Endothelial cell of umbilical vein (primary cell): ENCODE results near the gene LILRA5. TPM values are rescaled to one million over a fixed set of nuclear protein-coding genes. Genes with fewer than 3 reads are reported as not detected.
"Not testable (repeated sequence)": the region's sequence is repeated elsewhere in the genome, so short reads cannot be mapped to it uniquely, and the experiment has no call there.

Source experiments
- BruUV-seq: library from RNA; stranded (reverse); fragments of 400-500 nt; replicated peaks from 2 replicates; lab custom pipeline; 2021; lab: Mats Ljungman, UMichigan
- CTCF ChIA-PET: fragments of 300-600, 350-600 bp; sonication (Branson Sonifier 250); formaldehyde crosslinking; loops from one replicate; lab custom pipeline; 2021; ENCODE audit warnings: antibody characterized with exemption, inconsistent platforms; lab: Charles Lee
- POLR2A ChIA-PET: fragments of 300-600, 350-600 bp; sonication (Branson Sonifier 250); formaldehyde crosslinking; loops from one replicate; lab custom pipeline; 2021; ENCODE audit warnings: antibody characterized with exemption, inconsistent platforms; lab: Charles Lee
- DNase-seq: peaks from one replicate; pipeline ENCODE4 v3.0.0-alpha.2; 2011; ENCODE audit warnings: low read depth, low spot score
- FAIRE-seq: peaks from 2 replicates; lab custom pipeline; 2011; peaks lifted over from hg19 to GRCh38; lab: Jason Lieb, UNC
- H2AFZ ChIP-seq: 2 replicates; pipeline ENCODE4 v1.6.0; 2012; ENCODE audit warnings: low read depth, low read length, control low read depth, inconsistent platforms
- H3K27ac ChIP-seq: 2 replicates; pipeline ENCODE4 v1.5.1; 2011; ENCODE audit warnings: low read depth, mild to moderate bottlenecking, control low read depth, low read length, moderate library complexity; ENCODE audit not compliant: insufficient read depth
- H3K27me3 ChIP-seq, 2 experiments: 2 replicates each; pipeline versions ENCODE4 v1.6.0 to v1.6.1; 2011; ENCODE audit warnings: low read length in 2 of 2, mixed read lengths in 1 of 2; ENCODE audit not compliant: control insufficient read depth in 2 of 2, insufficient read depth in 2 of 2
- H3K36me3 ChIP-seq, 2 experiments: 2 replicates in 1 of 2; 3 replicates in 1 of 2; pipeline ENCODE4 v1.5.1; 2011; ENCODE audit warnings: low read length in 2 of 2, mild to moderate bottlenecking in 1 of 2, moderate library complexity in 1 of 2; ENCODE audit not compliant: control insufficient read depth in 2 of 2, insufficient read depth in 2 of 2; ENCODE audit errors: extremely low read depth in 1 of 2
- H3K4me1 ChIP-seq: 3 replicates; pipeline ENCODE4 v1.5.1; 2011; ENCODE audit warnings: mild to moderate bottlenecking, low read length; ENCODE audit not compliant: control insufficient read depth, insufficient read depth; ENCODE audit errors: extremely low read depth
- H3K4me2 ChIP-seq: 2 replicates; pipeline ENCODE4 v1.6.1; 2011; ENCODE audit warnings: low read length, control low read depth, mixed read lengths; ENCODE audit not compliant: insufficient read depth
- H3K4me3 ChIP-seq, 3 experiments: fragments of 200-600 bp in 1 of 3; sonication (generic), shearing (Covaris generic) in 1 of 3; replicated peaks in 1 of 3; 2 replicates each; pipeline ENCODE4 v1.5.1; 2011 to 2016; ENCODE audit warnings: control low read depth in 3 of 3, low read length in 3 of 3, mild to moderate bottlenecking in 2 of 3, inconsistent platforms in 1 of 3, low read depth in 1 of 3, moderate library complexity in 1 of 3; ENCODE audit not compliant: insufficient read depth in 1 of 3
- H3K79me2 ChIP-seq: 2 replicates; pipeline ENCODE4 v1.6.0; 2012; ENCODE audit warnings: low read length, inconsistent platforms; ENCODE audit not compliant: control insufficient read depth, insufficient read depth
- H3K9ac ChIP-seq: replicated peaks from 2 replicates; pipeline ENCODE3; 2011; ENCODE audit warnings: low read length, control low read depth; ENCODE audit not compliant: insufficient read depth; ENCODE audit errors: extremely low read depth
- H3K9me1 ChIP-seq: replicated peaks from 3 replicates; pipeline ENCODE4 v1.6.0; 2011; ENCODE audit warnings: mild to moderate bottlenecking, low read length; ENCODE audit not compliant: control insufficient read depth, insufficient read depth; ENCODE audit errors: extremely low read depth
- H3K9me3 ChIP-seq: replicated peaks from 2 replicates; pipeline ENCODE4 v1.5.1; 2012; ENCODE audit warnings: low read length, inconsistent platforms; ENCODE audit not compliant: control insufficient read depth, insufficient read depth
- H4K20me1 ChIP-seq: replicated peaks from 2 replicates; pipeline ENCODE3; 2011; ENCODE audit warnings: mild to moderate bottlenecking, low read length; ENCODE audit not compliant: control insufficient read depth, insufficient read depth; ENCODE audit errors: extremely low read depth
- dilution Hi-C: fragments of 300-500 bp; cut with MboI; formaldehyde crosslinking; loops from one replicate; pipeline ENCODE4 v1.15.0; 2019; ENCODE audit warnings: low sequenced_read_pairs; ENCODE audit not compliant: extremely low pct_ligation_motif_present
- intact Hi-C: fragments of 100-400 bp; cut with micrococcal nuclease; formaldehyde crosslinking; loops from one replicate; pipeline ENCODE4 v1.10.0; 2022
- polyA plus RNA-seq, 4 experiments: library from polyadenylated mRNA; depleted of rRNA in 3 of 4; stranded (reverse) in 3 of 4; unstranded in 1 of 4; fragments of >200 nt; gene quantifications; 2 replicates each; pipeline versions ENCODE4 v1.2.1 to v1.2.3, GENCODE V29; 2011 to 2012; ENCODE audit warnings: missing spikeins in 1 of 4
- total RNA-seq: library from RNA; stranded (reverse); gene quantifications from 2 replicates; pipeline ENCODE4 v1.2.3, GENCODE V29; 2021

The LILRA5 gene
- total and polyA plus RNA-seq, 2 donors (not counting 3 experiments of a cell fraction or from before 2014, with no cell fraction given) = not detected

DNA sequence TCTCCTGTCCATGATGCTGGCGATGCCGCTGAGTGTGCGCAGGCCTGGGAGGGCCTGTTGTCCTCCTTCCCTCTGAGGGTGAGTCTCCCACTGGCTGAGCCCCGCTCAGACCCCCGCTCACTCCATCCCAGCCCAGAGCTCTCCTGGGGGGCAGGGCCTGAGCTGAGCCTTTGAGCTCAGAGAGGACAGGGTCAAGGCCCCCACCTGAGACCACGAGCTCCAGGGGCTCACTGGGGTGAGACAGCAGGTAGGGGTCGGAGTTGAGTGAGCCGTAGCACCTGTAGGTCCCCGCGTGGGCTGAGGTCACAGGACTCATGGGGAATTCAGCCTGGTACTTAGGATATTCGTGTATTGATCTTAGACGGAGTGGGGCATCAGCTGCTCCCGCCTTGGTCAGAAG is 34.9 kb downstream of the LILRA5 start:
- H3K79me2 ChIP-seq, H3K27ac ChIP-seq, FAIRE-seq, H4K20me1 ChIP-seq, H3K4me3 ChIP-seq, H3K9ac ChIP-seq, H3K27me3 ChIP-seq, DNase-seq, dilution Hi-C loops, POLR2A ChIA-PET, H3K4me1 ChIP-seq, H3K36me3 ChIP-seq, BruUV-seq, H3K4me2 ChIP-seq, H3K9me1 ChIP-seq, H2AFZ ChIP-seq, intact Hi-C loops, H3K9me3 ChIP-seq: not testable (repeated sequence)
- CTCF ChIA-PET = interaction anchor here (2.2 kb wide), 1 partner anchor 12 kb away, joined by 7 read pairs; no protein-coding TSS in a partner anchor

- H3K4me1 ChIP-seq, BruUV-seq, DNase-seq, H3K4me2 ChIP-seq, H3K9ac ChIP-seq, H3K9me1 ChIP-seq, H4K20me1 ChIP-seq, H3K4me3 ChIP-seq, H3K36me3 ChIP-seq, H3K27ac ChIP-seq, H3K9me3 ChIP-seq, POLR2A ChIA-PET, FAIRE-seq, dilution Hi-C loops, intact Hi-C loops, H2AFZ ChIP-seq, H3K27me3 ChIP-seq, H3K79me2 ChIP-seq: not testable (repeated sequence)
- CTCF ChIA-PET = interaction anchor here (2.2 kb wide), 1 partner anchor 11 kb away, joined by 7 read pairs; no protein-coding TSS in a partner anchor
Observed at GRCh38 chr19:54277111-54277615, 35.8 kb downstream of the LILRA5 start.
